H1 (cell line): ENCODE results near the gene VWF. TPM values are rescaled to one million over a fixed set of nuclear protein-coding genes. Genes with fewer than 3 reads are reported as not detected.

Source experiments
- FOSL1 ChIP-seq: IDR thresholded peaks from 2 replicates; pipeline ENCODE4 v1.6.1; 2011; ENCODE audit warnings: mild to moderate bottlenecking, low read depth, low read length, moderate library complexity; ENCODE audit not compliant: insufficient read depth
- MAFK ChIP-seq: IDR thresholded peaks from 2 replicates; pipeline ENCODE4 v1.6.1; 2012; ENCODE audit warnings: low read depth, mild to moderate bottlenecking, improper control_type of control experiment, low read length
- NRF1 ChIP-seq: IDR thresholded peaks from 2 replicates; pipeline ENCODE4 v1.6.1; 2011; ENCODE audit warnings: mild to moderate bottlenecking, low read depth, low read length, improper control_type of control experiment
- SIRT6 ChIP-seq: IDR thresholded peaks from one replicate; pipeline ENCODE4 v1.7.1; 2012; ENCODE audit warnings: low read length, inconsistent platforms
- SP1 ChIP-seq: IDR thresholded peaks from 2 replicates; pipeline ENCODE4 v1.6.1; 2011; ENCODE audit warnings: low read depth, low read length
- SUZ12 ChIP-seq: fragments of 200-600 bp; sonication (generic); IDR thresholded peaks from 2 replicates; pipeline ENCODE4 v1.6.1; 2012; ENCODE audit warnings: mild to moderate bottlenecking, inconsistent platforms, low read length, moderate library complexity, mixed read lengths
- TCF12 ChIP-seq: IDR thresholded peaks from 2 replicates; pipeline ENCODE4 v1.6.1; 2011; ENCODE audit warnings: low read depth, mild to moderate bottlenecking, low read length
- TEAD4 ChIP-seq: IDR thresholded peaks from 2 replicates; pipeline ENCODE4 v1.6.1; 2012; ENCODE audit warnings: low read depth, low read length, inconsistent platforms, mixed read lengths
- polyA plus RNA-seq, 7 experiments: library from polyadenylated mRNA; depleted of rRNA in 3 of 7; stranded (reverse) in 5 of 7; unstranded in 2 of 7; fragments of >200 nt in 5 of 7; fragments of 200-250 nt in 2 of 7; gene quantifications; 1 replicate in 5 of 7; 2 replicates in 1 of 7; 4 replicates in 1 of 7; pipeline versions ENCODE4 v1.2.1 to v1.2.3, GENCODE V29; 2011 to 2013; ENCODE audit warnings: missing spikeins in 2 of 7, mixed read lengths in 2 of 7
- total RNA-seq: library from RNA; stranded (reverse); fragmentation: NEBNext Ultra II Directional; extraction: Animal tissue kit (Norgen Biotek cat#: 25700); gene quantifications from 2 replicates; pipeline ENCODE4 v1.2.1, GENCODE V29; 2021
- TF ChIP-seq, protein P1 (sequence below): fragments of 300-600 bp; sonication (generic); IDR thresholded peaks from 2 replicates; pipeline ENCODE4 v1.7.1; 2012; ENCODE audit warnings: low read length, moderate library complexity, mild to moderate bottlenecking, inconsistent platforms; ENCODE audit not compliant: insufficient replicate concordance

The VWF gene
- total and polyA plus RNA-seq, 2 of the 8 experiments (the other 6 are each of a cell fraction or from before 2014, with no cell fraction given), result 0.39 to 0.60 TPM

- TF ChIP-seq, protein P1, sequence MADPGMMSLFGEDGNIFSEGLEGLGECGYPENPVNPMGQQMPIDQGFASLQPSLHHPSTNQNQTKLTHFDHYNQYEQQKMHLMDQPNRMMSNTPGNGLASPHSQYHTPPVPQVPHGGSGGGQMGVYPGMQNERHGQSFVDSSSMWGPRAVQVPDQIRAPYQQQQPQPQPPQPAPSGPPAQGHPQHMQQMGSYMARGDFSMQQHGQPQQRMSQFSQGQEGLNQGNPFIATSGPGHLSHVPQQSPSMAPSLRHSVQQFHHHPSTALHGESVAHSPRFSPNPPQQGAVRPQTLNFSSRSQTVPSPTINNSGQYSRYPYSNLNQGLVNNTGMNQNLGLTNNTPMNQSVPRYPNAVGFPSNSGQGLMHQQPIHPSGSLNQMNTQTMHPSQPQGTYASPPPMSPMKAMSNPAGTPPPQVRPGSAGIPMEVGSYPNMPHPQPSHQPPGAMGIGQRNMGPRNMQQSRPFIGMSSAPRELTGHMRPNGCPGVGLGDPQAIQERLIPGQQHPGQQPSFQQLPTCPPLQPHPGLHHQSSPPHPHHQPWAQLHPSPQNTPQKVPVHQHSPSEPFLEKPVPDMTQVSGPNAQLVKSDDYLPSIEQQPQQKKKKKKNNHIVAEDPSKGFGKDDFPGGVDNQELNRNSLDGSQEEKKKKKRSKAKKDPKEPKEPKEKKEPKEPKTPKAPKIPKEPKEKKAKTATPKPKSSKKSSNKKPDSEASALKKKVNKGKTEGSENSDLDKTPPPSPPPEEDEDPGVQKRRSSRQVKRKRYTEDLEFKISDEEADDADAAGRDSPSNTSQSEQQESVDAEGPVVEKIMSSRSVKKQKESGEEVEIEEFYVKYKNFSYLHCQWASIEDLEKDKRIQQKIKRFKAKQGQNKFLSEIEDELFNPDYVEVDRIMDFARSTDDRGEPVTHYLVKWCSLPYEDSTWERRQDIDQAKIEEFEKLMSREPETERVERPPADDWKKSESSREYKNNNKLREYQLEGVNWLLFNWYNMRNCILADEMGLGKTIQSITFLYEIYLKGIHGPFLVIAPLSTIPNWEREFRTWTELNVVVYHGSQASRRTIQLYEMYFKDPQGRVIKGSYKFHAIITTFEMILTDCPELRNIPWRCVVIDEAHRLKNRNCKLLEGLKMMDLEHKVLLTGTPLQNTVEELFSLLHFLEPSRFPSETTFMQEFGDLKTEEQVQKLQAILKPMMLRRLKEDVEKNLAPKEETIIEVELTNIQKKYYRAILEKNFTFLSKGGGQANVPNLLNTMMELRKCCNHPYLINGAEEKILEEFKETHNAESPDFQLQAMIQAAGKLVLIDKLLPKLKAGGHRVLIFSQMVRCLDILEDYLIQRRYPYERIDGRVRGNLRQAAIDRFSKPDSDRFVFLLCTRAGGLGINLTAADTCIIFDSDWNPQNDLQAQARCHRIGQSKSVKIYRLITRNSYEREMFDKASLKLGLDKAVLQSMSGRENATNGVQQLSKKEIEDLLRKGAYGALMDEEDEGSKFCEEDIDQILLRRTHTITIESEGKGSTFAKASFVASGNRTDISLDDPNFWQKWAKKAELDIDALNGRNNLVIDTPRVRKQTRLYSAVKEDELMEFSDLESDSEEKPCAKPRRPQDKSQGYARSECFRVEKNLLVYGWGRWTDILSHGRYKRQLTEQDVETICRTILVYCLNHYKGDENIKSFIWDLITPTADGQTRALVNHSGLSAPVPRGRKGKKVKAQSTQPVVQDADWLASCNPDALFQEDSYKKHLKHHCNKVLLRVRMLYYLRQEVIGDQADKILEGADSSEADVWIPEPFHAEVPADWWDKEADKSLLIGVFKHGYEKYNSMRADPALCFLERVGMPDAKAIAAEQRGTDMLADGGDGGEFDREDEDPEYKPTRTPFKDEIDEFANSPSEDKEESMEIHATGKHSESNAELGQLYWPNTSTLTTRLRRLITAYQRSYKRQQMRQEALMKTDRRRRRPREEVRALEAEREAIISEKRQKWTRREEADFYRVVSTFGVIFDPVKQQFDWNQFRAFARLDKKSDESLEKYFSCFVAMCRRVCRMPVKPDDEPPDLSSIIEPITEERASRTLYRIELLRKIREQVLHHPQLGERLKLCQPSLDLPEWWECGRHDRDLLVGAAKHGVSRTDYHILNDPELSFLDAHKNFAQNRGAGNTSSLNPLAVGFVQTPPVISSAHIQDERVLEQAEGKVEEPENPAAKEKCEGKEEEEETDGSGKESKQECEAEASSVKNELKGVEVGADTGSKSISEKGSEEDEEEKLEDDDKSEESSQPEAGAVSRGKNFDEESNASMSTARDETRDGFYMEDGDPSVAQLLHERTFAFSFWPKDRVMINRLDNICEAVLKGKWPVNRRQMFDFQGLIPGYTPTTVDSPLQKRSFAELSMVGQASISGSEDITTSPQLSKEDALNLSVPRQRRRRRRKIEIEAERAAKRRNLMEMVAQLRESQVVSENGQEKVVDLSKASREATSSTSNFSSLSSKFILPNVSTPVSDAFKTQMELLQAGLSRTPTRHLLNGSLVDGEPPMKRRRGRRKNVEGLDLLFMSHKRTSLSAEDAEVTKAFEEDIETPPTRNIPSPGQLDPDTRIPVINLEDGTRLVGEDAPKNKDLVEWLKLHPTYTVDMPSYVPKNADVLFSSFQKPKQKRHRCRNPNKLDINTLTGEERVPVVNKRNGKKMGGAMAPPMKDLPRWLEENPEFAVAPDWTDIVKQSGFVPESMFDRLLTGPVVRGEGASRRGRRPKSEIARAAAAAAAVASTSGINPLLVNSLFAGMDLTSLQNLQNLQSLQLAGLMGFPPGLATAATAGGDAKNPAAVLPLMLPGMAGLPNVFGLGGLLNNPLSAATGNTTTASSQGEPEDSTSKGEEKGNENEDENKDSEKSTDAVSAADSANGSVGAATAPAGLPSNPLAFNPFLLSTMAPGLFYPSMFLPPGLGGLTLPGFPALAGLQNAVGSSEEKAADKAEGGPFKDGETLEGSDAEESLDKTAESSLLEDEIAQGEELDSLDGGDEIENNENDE, result no peak
- no peak for TF ChIP-seq SP1
- TF ChIP-seq SIRT6, result no peak
- TF ChIP-seq SUZ12, result no peak
- TF ChIP-seq NRF1, result no peak
- TF ChIP-seq MAFK, result no peak
- no peak for TF ChIP-seq FOSL1
- TF ChIP-seq TCF12, result no peak
- no peak for TF ChIP-seq TEAD4
- TF ChIP-seq, all 59 proteins: peak for 0
Measured at GRCh38 chr12:5985471-5985870, 139.0 kb downstream of the VWF start (continued).
